Tibial artery (tissue), 4 donors: ENCODE results near the gene COMMD4.
A peak's percentile ranks its signal among the peaks of the same experiment; 100 is the strongest.
"Not testable (repeated sequence)": the region's sequence is repeated elsewhere in the genome, so short reads cannot be mapped to it uniquely, and the experiment has no call there.

Experiments used
- DNase-seq, 2 donors: peaks; one replicate each; pipeline ENCODE4 v3.0.0-alpha.2; 2019
- H3K27ac ChIP-seq, 2 donors: fragments of 200-600 bp; sonication (generic) in 1 of 2; 1 replicate in 1 of 2; 2 replicates in 1 of 2; pipeline ENCODE4 v1.5.1; 2018 to 2019; ENCODE audit warnings: mild to moderate bottlenecking in 1 of 2
- H3K27me3 ChIP-seq, 2 donors: fragments of 200-600 bp; sonication (generic) in 1 of 2; one replicate each; pipeline versions ENCODE4 v1.5.1 to v1.6.0; 2016 to 2019
- H3K36me3 ChIP-seq, 3 donors: fragments of 200-600 bp; sonication (generic) in 2 of 3; one replicate each; pipeline ENCODE4 v1.5.1; 2016 to 2019; ENCODE audit warnings: mild to moderate bottlenecking in 2 of 3
- H3K4me1 ChIP-seq, 4 donors: fragments of 200-600 bp; sonication (generic) in 2 of 4; 1 replicate in 3 of 4; 2 replicates in 1 of 4; pipeline ENCODE4 v1.5.1; 2016 to 2019
- H3K4me3 ChIP-seq, 2 donors: fragments of 200-600 bp; sonication (generic) in 1 of 2; 1 replicate in 1 of 2; 2 replicates in 1 of 2; pipeline ENCODE4 v1.5.1; 2018 to 2019; ENCODE audit warnings: mild to moderate bottlenecking in 2 of 2
- H3K9me3 ChIP-seq, 3 donors: fragments of 200-600 bp; sonication (generic) in 1 of 3; one replicate each; pipeline ENCODE4 v1.5.1; 2016 to 2019
- intact Hi-C: fragments of 100-400 bp; cut with DNase I; formaldehyde crosslinking; loops from one replicate; pipeline ENCODE4 v1.15.0; 2023; ENCODE audit warnings: low total_unique reads
- TF ChIP-seq, protein P1 (sequence below), 2 experiments: fragments of 200-600 bp in 1 of 2; fragments of 450-650 bp in 1 of 2; IDR thresholded peaks; one replicate each; pipeline ENCODE4 v1.5.1; 2017 to 2019; ENCODE audit warnings: antibody characterized with exemption in 2 of 2, mild to moderate bottlenecking in 1 of 2, moderate library complexity in 1 of 2

The COMMD4 gene

GRCh38 chr15:75306188-75306587 lies 29.7 kb upstream of the COMMD4 start:
- no peak for DNase-seq
- Histone ChIP-seq H3K9me3 (no peaks in the 10 kb centered on the region), H3K4me3 (no peak overlapping the region), H3K27me3 (peaks cover 0 to 25% of the 10 kb centered on the region in 2 donors), H3K4me1 (no peaks in the 10 kb centered on the region), H3K36me3 (no peaks in the 10 kb centered on the region), H3K27ac (no peak overlapping the region)
- TF ChIP-seq, protein P1, sequence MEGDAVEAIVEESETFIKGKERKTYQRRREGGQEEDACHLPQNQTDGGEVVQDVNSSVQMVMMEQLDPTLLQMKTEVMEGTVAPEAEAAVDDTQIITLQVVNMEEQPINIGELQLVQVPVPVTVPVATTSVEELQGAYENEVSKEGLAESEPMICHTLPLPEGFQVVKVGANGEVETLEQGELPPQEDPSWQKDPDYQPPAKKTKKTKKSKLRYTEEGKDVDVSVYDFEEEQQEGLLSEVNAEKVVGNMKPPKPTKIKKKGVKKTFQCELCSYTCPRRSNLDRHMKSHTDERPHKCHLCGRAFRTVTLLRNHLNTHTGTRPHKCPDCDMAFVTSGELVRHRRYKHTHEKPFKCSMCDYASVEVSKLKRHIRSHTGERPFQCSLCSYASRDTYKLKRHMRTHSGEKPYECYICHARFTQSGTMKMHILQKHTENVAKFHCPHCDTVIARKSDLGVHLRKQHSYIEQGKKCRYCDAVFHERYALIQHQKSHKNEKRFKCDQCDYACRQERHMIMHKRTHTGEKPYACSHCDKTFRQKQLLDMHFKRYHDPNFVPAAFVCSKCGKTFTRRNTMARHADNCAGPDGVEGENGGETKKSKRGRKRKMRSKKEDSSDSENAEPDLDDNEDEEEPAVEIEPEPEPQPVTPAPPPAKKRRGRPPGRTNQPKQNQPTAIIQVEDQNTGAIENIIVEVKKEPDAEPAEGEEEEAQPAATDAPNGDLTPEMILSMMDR (IDR thresholded peaks at IDR 0.05): no peak
- intact Hi-C loops: no loop called here

DNA sequence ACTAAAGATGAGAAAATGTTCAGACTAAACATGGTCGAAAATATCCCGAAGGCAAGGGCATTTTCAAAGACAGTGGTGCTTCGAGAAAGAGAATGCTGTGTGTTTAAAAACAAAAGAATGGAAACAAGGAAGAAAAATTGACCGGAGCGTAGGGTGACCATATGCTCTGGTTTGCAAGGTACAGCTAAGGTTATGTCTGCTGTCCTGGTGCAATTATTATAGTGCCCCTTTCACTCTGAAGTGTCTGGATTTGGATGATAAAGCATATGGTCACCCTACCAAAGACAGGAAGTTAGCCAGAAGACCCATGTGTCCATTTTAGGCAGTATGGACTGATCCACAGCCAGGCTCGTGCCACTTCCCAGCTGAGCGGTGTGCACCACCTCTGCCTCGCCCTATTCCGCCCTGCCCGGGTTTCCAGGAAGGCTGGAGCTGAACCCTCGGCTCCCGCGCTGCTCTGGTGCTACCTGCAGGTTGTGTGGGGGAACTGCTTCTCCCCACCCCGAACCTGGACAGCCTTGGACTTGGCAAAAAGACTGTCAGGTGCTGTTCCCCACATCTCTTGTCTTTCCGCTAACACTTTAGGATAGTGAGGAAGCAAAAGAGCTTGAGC lies 28.0 kb upstream of the COMMD4 start:
- no peak overlapping the region for H3K27ac ChIP-seq
- no peaks in the 10 kb centered on the region for H3K4me1 ChIP-seq
- no peaks in the 10 kb centered on the region for H3K36me3 ChIP-seq
- H3K9me3 ChIP-seq: no peaks in the 10 kb centered on the region
- H3K4me3 ChIP-seq: no peak overlapping the region
- intact Hi-C loops: no loop called here
- TF ChIP-seq, protein P1 (IDR thresholded peaks at IDR 0.05): peak in 1 of 2 experiments; percentile 9
- H3K27me3 ChIP-seq: peaks cover 0 to 21% of the 10 kb centered on the region in 2 donors
- DNase-seq: no peak

DNA sequence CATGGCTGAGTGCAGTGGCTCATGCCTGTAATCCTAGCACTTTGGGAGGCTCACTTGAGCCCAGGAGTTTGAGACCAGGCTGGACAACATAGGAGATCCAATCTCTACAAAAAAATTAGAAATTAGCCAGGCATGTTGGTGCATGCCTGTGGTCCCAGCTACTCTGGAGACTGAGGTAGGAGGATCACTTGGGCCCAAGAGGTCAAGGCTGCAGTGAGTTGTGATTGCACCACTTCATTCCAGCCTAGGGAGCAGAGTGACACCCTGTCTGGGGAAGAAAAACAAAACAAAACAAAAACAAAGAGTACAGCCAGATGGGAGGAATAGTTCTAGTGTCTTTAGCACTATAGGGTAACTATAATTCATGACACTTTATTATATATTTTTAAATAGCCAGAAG lies 26.2 kb upstream of the COMMD4 start:
- no peak overlapping the region for H3K27ac ChIP-seq
- H3K9me3 ChIP-seq: no peaks in the 10 kb centered on the region
- TF ChIP-seq, protein P1 (IDR thresholded peaks at IDR 0.05): no peak
- no peaks in the 10 kb centered on the region for H3K36me3 ChIP-seq
- H3K4me3 ChIP-seq: no peak overlapping the region
- peaks cover 0 to 13% of the 10 kb centered on the region in 2 donors for H3K27me3 ChIP-seq
- no peak for DNase-seq
- intact Hi-C loops: no loop called here
- no peaks in the 10 kb centered on the region for H3K4me1 ChIP-seq

DNA sequence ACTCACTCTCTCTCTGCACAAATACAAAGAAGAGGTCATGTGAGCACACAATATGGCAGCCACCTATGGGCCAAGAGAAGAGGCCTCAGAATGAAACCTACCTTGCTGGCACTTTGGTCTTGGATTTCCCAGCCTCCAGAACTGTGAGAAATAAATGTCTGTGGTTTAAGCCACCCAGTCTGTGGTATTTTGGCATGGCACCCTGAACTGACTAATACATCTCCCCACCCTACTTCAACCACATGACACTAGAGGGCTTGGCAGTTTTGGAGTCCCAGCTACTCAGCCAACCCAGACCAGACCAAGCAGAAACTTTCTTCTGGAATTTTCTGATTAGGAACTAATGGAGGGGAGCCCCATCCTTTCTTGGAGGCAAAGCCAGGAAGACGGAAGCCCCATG lies 23.3 kb upstream of the COMMD4 start:
- intact Hi-C loops, H3K36me3 ChIP-seq, DNase-seq: not testable (repeated sequence)

GRCh38 chr15:75313116-75313845 lies 22.6 kb upstream of the COMMD4 start:
- DNase-seq: no peak
- no peaks in the 10 kb centered on the region for H3K36me3 ChIP-seq
- intact Hi-C loops: no loop called here
- H3K27me3 ChIP-seq: peaks cover 0 to under 1% of the 10 kb centered on the region in 2 donors
- TF ChIP-seq, protein P1 (IDR thresholded peaks at IDR 0.05): no peak
- H3K27ac ChIP-seq: no peak overlapping the region
- H3K9me3 ChIP-seq: no peaks in the 10 kb centered on the region
- no peak overlapping the region for H3K4me3 ChIP-seq
- H3K4me1 ChIP-seq: no peaks in the 10 kb centered on the region

More for the DNA sequence above, 23.3 kb upstream of the COMMD4 start:
- H3K4me3 ChIP-seq, H3K27ac ChIP-seq, H3K4me1 ChIP-seq, H3K9me3 ChIP-seq, H3K27me3 ChIP-seq: not testable (repeated sequence)

- H3K4me3 ChIP-seq: no peak overlapping the region
- no peaks in the 10 kb centered on the region for H3K36me3 ChIP-seq
- no peak for DNase-seq
- H3K27ac ChIP-seq: no peak overlapping the region
- H3K9me3 ChIP-seq: no peaks in the 10 kb centered on the region
- TF ChIP-seq, protein P1 (IDR thresholded peaks at IDR 0.05): no peak
- no peaks in the 10 kb centered on the region for H3K4me1 ChIP-seq
- H3K27me3 ChIP-seq: no peaks in the 10 kb centered on the region
- intact Hi-C loops: no loop called here
These were observed 21.1 kb upstream of the COMMD4 start for GRCh38 chr15:75314552-75315290.

DNA sequence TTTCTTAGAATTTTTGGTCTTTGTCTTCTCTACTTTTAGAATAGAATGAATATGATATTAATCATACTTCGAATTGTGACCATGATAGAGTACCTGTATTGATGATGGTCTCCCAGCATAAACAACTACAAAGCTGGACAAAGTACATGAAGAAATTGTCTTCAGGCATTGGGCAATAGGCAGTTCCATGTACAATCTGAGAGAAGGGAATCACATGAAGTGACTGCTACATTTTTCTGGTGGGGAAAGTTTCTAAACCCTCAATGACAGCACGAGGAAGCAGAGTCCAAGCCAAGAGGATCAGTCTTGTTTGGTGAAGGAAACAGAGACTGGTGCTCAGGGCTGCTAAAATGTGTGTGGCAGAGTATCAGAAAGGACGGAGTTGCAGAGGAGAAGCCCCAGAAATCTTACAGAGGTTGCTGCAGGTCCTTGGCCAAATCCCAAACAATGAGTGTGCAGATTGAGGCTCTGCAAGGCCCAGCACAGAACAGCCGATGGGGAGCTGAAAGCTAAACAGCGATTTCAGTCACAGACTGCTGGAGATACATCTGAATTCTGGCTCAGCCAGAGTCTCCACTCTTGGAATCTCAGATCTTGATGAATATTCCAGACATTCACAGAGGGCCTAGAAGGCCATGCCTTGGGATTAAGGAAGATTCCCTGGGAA lies 16.5 kb upstream of the COMMD4 start:
- intact Hi-C loops, H3K27me3 ChIP-seq, H3K4me1 ChIP-seq, H3K4me3 ChIP-seq, H3K9me3 ChIP-seq, DNase-seq, H3K36me3 ChIP-seq, H3K27ac ChIP-seq: not testable (repeated sequence)
